SK-N-MC (cell line): Measurements from ENCODE around the gene THAP9.

Experiments
- DNase-seq: peaks from one replicate; pipeline ENCODE4 v3.0.0-alpha.2; 2011; ENCODE audit warnings: low read depth, low spot score
- H3K27ac ChIP-seq: fragments of 200-600 bp; sonication (generic); 2 replicates; pipeline ENCODE4 v1.5.1; 2016; ENCODE audit warnings: mixed run types
- H3K36me3 ChIP-seq: fragments of 200-600 bp; sonication (generic); 2 replicates; pipeline ENCODE4 v1.6.1; 2017; ENCODE audit warnings: antibody characterized with exemption, low read length, mixed read lengths; ENCODE audit not compliant: insufficient read depth
- H3K4me3 ChIP-seq: fragments of 200-600 bp; sonication (generic); 2 replicates; pipeline ENCODE4 v1.5.1; 2016
- H3K9ac ChIP-seq: fragments of 200-600 bp; sonication (generic); 2 replicates; pipeline ENCODE4 v1.8.0; 2017; ENCODE audit warnings: mixed run types, mixed read lengths; ENCODE audit not compliant: insufficient read length
- H3K9me3 ChIP-seq: fragments of 200-600 bp; sonication (generic); 2 replicates; pipeline ENCODE4 v1.6.1; 2017; ENCODE audit warnings: low read depth, mild to moderate bottlenecking, antibody characterized with exemption, low read length, moderate library complexity, mixed read lengths
- EZH2 ChIP-seq: fragments of 200-600 bp; sonication (generic); IDR thresholded peaks from one replicate; pipeline ENCODE4 v1.6.1; 2017; ENCODE audit warnings: antibody characterized with exemption
- FOXP2 ChIP-seq: optimal IDR thresholded peaks from 2 replicates; pipeline ENCODE3; 2011; ENCODE audit warnings: mild to moderate bottlenecking, moderate library complexity; ENCODE audit not compliant: insufficient read depth; ENCODE audit errors: extremely low read length, control extremely low read depth
- POLR2AphosphoS5 ChIP-seq: IDR thresholded peaks from 2 replicates; pipeline ENCODE4 v1.6.1; 2012; ENCODE audit warnings: mild to moderate bottlenecking, low read depth, low read length, borderline replicate concordance

Gene THAP9

GRCh38 chr4:82890901-82891706, 9.4 kb upstream of the THAP9 start, which contains the start of gene SEC31A:
SEC31A (minus strand) TSS chr4:82891153; CDS start chr4:82881936, 9,217 bp downstream.
- H3K36me3 ChIP-seq = peaks cover 38% of the 10 kb centered on the region
- no peak for DNase-seq
- peak within 1 kb of the TSS; percentile 90 for H3K4me3 ChIP-seq
- H3K9ac ChIP-seq = peak within 1 kb of the TSS; percentile 94
- peak within 1 kb of the TSS; percentile 87 for H3K27ac ChIP-seq
- no peaks in the 10 kb centered on the region for H3K9me3 ChIP-seq
- TF ChIP-seq POLR2AphosphoS5 = peak; percentile 95
- no peak for TF ChIP-seq EZH2
- peak; percentile 95 for TF ChIP-seq FOXP2

GRCh38 chr4:82891707-82892466, 8.6 kb upstream of the THAP9 start:
- TF ChIP-seq POLR2AphosphoS5 = no peak
- no peak for TF ChIP-seq FOXP2
- no peak for TF ChIP-seq EZH2
- Histone ChIP-seq H3K9me3 (no peaks in the 10 kb centered on the region), H3K9ac (peak overlapping the region; percentile 94), H3K36me3 (peaks cover 43% of the 10 kb centered on the region), H3K4me3 (peak overlapping the region; percentile 90), H3K27ac (peak overlapping the region; percentile 39)
- DNase-seq = no peak

- H3K4me3 ChIP-seq = peak overlapping the region; percentile 90; the same call in 1 of the 2 replicates
- DNase-seq = no peak
These were observed 8.1 kb upstream of the THAP9 start for GRCh38 chr4:82892467-82892802.

GRCh38 chr4:82893942-82894341, 6.6 kb upstream of the THAP9 start:
- Histone ChIP-seq H3K36me3 (peaks cover 62% of the 10 kb centered on the region), H3K27ac (no peak overlapping the region), H3K9me3 (no peaks in the 10 kb centered on the region), H3K4me3 (no peak overlapping the region), H3K9ac (no peak overlapping the region)
- no peak for DNase-seq
- no peak for TF ChIP-seq FOXP2
- TF ChIP-seq POLR2AphosphoS5 = no peak
- TF ChIP-seq EZH2 = no peak

More at GRCh38 chr4:82892467-82892802, 8.1 kb upstream of the THAP9 start:
- H3K9ac ChIP-seq = no peak overlapping the region
- no peak for TF ChIP-seq EZH2
- TF ChIP-seq FOXP2 = no peak
- no peak for TF ChIP-seq POLR2AphosphoS5
- H3K9me3 ChIP-seq = no peaks in the 10 kb centered on the region
- peaks cover 48% of the 10 kb centered on the region for H3K36me3 ChIP-seq
- H3K27ac ChIP-seq = peak overlapping the region; percentile 39; the same call in 1 of the 2 replicates

- H3K36me3 ChIP-seq = peaks cover 68% of the 10 kb centered on the region
- no peak overlapping the region for H3K9ac ChIP-seq
- no peak overlapping the region for H3K27ac ChIP-seq
- TF ChIP-seq FOXP2 = no peak
- TF ChIP-seq EZH2 = no peak
- TF ChIP-seq POLR2AphosphoS5 = no peak
- peak overlapping the region; percentile 10; the same call in 1 of the 2 replicates for H3K4me3 ChIP-seq
- DNase-seq = no peak
- H3K9me3 ChIP-seq = no peaks in the 10 kb centered on the region
These were observed 3.8 kb upstream of the THAP9 start for GRCh38 chr4:82896755-82897154.

GRCh38 chr4:82898322-82899243, 2.0 kb upstream of the THAP9 start:
- Histone ChIP-seq H3K9me3 (no peaks in the 10 kb centered on the region), H3K9ac (peak overlapping the region; percentile 92), H3K36me3 (peaks cover 58% of the 10 kb centered on the region), H3K27ac (peak overlapping the region; percentile 89; the same call in 1 of the 2 replicates), H3K4me3 (peak overlapping the region; percentile 90)
- no peak for DNase-seq
- TF ChIP-seq POLR2AphosphoS5 (0 out of 2 replicates have a peak, but pooled peaks have one; percentile 5), FOXP2 (no peak)

- H3K9ac ChIP-seq = peak overlapping the region; percentile 92
- H3K36me3 ChIP-seq = peaks cover 48% of the 10 kb centered on the region
- TF ChIP-seq FOXP2 (no peak), EZH2 (no peak), POLR2AphosphoS5 (no peak)
- H3K27ac ChIP-seq = peak overlapping the region; percentile 89
- peak overlapping the region; percentile 90 for H3K4me3 ChIP-seq
- H3K9me3 ChIP-seq = no peaks in the 10 kb centered on the region
- DNase-seq = no peak
These were observed 1.0 kb upstream of the THAP9 start for GRCh38 chr4:82899374-82900065.
